Stimulated activated CD8-positive, alpha-beta memory T cell treated with anti-CD3 and anti-CD28 coated beads, Interleukin-2, amount 100 ng/mL, for 48 hours (primary cell): ENCODE data around the gene CD9.
"Not testable (repeated sequence)": the region's sequence is repeated elsewhere in the genome, so short reads cannot be mapped to it uniquely, and the experiment has no call there.

ENCODE experiments used
- DNase-seq, 2 donors: peaks; one replicate each; pipeline ENCODE4 v3.0.0-alpha.2; 2020; ENCODE audit warnings: low read depth in 2 of 2

The CD9 gene

GRCh38 chr12:6200256-6201212 lies at the start of gene CD9:
TSS of gene CD9 (plus strand) at chr12:6200400. CDS start at chr12:6200500, 100 bp downstream.
- DNase-seq = peak in 1 of 2 donors; percentile 31

DNA sequence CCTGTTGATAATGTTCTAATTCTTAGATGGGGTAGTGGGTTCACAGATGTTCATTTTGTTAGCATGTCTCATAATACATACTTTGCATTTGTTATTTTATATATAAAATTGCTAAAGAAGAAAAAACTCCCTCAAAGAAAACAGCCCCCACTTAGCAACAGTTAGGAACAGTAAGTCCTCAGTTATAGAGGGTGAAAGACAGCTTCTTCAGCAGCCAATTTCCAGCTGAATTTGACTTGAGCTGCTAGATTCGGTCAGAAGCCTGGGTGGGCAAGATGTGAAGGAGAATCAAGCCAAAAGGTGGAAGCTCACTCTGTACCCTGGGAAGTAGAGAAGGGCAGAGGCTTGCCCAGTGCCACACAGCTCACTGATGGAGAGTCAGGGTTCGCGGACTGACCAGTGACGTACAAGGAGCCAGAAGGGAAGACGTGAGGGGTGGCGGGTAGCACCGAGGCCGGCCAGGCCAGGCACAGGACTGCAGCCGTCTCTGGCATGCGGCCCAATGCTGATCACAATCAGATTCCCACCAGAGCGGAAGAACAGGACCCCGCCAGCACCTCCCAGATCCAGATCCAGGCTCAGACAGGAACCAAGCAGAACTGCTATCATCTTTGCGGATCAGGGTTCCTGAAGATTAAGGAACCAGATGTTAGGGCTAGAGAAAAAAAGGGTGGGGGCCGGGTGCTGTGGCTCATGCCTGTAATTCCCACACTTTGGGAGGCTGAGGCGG lies 45.3 kb upstream of the CD9 start:
- DNase-seq = no peak

DNA sequence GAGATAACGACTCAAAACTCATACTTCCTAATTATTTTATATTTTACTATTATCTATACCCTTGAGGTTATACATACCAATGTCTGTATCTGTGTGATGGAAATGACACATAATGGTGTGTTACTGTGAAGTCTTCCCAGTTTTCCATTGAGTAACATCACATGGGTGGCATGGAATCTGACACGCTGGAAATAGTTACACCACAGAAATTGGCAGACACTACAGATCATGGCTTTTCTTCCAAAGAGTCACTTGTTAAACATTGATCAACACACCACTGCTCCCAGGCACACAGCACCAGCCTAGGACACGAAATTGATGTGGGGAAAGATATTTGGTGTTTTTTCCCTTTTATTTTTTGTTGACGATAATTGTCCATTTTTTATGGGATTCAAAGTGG lies 42.7 kb upstream of the CD9 start:
- DNase-seq = no peak

DNA sequence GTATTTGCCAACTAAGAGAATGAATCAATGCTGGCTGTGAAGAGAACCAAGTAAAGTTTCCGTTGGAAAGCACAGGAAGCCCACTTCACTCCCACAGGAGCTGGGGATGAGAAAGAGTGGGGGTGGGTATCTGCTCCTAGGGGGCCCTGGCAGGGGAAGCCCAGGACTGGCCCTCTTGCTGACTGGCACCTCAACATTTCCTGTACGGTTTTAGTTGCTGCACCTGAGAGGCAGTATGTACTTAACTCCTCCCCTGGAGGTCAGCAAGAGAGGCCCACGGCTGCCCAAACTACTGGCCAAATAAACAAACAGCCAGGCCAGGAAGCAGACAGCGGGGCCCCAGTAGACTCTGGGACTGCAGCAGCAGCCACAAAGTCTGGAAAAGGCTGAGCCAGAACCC lies 41.9 kb upstream of the CD9 start:
- no peak for DNase-seq

- DNase-seq = no peak
Observed at GRCh38 chr12:6158749-6159148, 41.5 kb upstream of the CD9 start.

- DNase-seq = not testable (repeated sequence)
Observed at GRCh38 chr12:6159166-6160011, 40.8 kb upstream of the CD9 start.

DNA sequence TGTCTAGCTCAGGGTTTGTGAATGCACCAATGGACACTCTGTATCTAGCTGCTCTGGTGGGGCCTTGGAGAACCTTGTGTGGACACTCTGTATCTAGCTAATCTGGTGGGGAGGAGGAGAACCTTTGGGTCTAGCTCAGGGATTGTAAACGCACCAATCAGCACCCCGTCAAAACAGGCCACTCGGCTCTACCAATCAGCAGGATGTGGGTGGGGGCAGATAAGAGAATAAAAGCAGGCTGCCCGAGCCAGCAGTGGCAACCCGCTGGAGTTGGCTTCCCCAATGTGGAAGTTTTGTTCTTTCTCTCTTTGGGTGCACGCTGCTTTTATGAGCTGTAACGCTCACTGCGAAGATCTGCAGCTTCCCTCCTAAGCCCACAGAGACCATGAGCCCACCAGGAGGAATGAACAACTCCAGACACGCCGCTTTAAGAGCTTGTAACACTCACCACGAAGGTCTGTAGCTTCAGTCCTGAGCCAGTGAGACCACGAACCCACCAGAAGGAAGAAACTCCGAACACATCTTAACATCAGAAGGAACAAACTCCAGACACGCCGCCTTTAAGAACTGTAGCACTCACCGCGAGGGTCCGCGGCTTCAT lies 40.1 kb upstream of the CD9 start:
- not testable (repeated sequence) for DNase-seq

DNA sequence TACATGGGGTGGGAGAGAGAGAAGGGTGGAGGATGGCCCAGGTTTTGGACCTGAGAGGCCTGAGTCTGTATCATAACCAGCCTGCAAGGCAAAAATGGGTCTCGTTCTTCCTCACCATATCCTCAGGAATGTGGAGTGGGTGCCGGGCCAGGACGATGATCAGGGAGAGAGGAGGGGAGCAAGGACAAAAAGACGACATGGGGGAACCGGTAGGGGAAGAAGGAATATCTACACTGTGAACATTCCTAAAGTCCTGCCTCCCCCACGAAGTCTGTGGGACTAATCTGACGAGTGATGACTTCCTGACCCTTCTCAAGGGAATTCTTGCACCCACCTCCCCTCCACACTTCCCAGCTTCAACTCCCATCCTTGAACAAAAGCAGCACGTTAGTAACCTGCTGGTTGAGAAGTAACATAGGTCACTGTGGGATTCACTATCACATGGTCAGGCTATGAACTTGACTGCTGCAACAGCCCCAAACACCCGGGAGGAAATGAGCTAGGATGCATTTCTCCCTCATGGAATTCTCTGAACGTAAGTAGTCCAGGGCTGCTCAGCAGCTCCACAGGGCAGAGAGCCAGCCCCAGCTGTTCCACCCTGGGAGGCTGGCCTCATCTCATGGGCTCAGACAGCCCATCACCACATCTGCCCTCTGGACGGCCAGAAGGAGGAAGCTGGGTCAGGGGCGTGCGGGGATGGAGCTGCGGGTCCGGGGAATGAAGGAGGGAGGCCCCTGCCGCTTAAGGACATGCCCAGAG lies 38.9 kb upstream of the CD9 start:
- DNase-seq = no peak

DNA sequence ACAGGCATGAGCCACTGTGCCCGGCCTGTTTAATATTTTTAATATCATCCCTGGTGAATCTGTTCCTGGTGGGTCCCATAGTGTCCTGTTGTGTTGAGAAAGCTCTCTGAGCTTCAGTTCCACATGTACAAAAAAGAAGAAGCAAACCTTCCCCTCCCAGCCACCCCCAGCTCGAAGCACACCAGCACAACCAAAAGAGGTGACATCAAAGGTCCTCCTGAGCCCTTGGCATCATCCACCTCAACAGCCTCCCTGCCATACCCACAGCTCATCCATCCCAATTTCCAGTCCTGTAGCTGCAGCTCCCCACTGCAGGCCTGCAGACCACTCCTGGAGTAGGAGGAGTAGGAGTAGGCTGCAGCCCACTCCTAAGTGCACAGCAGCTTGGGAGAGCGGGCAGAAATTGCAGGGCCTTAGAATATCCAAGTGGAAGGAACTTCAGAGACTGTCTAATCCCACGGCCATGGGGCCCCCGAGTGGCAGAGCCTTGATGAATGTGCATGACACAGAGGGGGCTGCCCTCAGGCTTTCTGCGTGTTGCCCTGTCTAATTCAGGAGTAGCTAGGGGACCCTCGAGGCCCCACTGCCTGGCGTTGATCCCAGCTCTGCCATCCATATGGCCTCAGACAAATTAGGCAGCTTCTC lies 36.7 kb upstream of the CD9 start:
- no peak for DNase-seq

GRCh38 chr12:6165395-6165794 lies 34.8 kb upstream of the CD9 start:
- no peak for DNase-seq

DNA sequence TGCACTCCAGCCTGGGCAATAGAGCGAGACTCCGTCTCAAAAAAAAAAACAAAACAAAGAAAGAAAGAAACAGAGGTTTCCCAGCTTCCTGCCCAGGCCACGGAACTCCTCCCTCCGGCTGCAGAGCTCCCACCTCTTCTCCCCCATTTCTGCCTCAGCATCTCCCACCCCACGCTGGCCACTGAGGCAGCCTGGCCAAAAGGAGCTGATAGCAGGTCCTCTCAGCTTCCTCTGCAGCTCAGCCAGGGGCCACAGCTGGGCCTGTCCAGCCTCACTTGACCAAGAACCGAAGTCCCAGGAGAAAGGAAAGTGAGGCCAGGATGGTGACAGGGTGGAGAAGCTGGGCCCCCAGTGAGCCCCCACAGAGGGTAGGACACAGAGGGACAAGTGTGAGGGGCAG lies 33.4 kb upstream of the CD9 start:
- no peak for DNase-seq

DNA sequence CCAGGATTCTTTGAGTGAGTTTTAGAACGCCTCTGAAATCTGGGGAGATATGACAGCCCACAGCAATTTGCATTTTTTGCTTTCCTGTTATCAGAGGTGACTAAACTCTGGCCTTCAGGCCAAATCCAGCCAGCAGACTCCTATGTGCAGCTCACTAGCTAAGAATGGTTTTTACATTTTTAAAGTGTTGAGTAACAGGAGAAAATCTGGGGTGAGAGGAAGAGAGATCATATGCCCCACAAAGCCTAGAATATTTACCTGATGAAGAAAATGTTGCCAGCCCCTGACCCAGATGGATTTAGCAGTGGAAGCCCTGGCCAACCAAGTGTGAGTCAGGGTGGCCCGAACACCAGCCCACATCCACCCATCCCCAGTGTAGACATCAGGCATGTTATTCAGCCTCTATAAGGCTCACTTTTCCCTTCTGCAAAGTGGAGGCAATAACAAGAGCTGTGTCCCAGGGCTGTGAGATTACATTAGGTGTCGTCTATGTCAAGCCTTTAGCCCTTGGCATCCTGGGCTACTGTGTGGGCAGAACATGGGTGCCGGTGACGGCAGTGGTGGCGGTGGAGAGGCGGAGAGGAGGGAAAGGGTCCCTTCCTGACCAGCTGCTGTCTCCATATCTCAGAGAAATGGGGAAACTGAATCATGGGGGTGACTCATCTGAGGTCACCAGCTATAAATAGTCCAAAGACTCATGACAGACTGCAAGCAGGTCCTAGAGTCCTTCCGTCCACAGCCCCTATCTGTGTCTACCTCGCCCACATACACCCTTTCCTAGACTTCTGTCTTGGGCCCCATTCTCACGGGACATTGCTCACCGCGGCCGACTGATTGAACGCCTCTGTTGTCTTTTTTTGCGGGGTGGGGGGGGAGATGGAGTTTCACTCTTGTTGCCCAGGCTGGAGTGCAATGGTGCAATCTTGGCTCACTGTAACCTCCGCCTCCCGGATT lies 32.6 kb upstream of the CD9 start:
- DNase-seq = peak; percentile 56 to 66

DNA sequence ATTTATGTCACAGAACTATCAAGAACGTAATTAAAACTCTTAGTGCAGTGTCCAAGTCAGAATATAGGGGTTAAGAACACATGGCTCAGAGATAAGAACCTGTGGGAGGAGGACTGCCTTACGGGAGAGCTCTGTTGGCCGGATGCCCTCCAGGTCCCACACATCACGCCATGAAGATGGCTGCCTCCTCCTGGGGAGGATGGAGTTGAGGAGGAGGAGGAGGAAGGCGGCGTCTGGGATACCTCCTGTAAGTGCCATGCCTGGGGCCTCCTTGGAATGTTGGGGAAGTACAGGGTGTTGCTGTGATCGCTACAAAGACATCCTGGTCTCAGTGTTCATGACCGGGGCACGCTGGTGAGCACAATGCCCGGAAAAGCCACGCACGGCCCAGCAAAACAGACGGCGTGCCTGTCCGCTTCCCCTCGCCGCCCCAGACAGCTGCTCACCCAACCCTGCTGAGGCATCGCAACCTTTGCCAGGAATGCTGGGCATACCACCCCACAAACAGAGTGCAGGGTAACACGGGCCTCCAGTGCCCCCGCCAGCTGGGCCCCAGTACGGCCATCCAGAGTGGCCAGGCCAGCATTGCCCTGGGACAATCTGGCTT lies 28.7 kb upstream of the CD9 start:
- no peak for DNase-seq

DNA sequence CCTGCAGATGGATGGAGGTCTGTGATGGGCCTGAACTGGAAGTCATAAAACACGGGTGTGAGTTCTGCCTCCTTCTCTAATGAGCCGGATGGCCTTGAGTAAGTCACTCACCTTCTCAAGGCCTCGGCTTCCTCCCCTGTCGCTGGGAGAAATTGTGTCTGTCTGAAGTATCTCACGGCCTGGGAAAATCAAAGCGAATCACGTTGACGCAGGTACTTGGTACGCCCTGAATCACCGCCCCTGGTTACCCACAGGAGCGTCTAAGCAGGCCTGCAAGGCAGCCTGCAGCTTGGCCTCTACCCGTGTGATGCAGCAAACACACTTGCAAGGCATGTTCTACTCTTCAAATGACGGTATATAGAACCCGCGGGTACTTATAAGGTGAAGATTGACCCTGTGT lies 28.1 kb upstream of the CD9 start:
- no peak for DNase-seq

- DNase-seq = no peak
Observed at GRCh38 chr12:6172862-6173261, 27.3 kb upstream of the CD9 start.

DNA sequence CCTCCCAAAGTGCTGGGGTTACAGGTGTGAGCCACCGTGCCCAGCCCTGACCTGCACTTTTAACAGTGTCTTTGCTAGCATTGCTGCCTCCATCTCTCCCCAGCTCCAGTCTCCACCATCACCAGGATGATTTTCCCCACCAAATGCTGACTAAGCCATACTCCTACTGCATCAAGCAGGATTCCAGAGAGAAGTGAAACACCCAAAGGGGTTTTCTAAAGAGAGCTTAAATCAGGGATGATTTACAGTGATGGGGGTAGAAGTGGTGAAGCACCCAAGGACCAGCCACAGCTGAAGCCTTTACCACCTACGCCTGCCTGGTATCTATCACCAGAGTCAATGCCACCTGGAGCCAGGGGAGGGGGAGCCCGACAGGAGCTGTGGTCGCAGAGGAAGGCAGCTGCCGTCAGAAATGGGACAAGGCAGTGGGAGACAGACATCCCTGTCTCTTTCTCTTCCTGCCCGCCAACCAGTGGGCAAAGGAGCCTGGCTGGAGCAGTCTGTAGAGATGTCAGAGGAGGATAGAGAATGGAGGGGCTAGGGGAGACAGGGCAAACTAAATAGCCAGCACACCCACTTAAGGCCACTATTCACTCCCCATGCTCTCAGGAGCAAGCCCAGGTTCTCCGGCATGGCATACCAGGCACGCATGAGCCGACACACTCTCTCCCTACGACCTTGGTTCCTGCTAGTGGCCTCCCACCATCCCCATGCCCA lies 22.4 kb upstream of the CD9 start:
- DNase-seq = no peak

DNA sequence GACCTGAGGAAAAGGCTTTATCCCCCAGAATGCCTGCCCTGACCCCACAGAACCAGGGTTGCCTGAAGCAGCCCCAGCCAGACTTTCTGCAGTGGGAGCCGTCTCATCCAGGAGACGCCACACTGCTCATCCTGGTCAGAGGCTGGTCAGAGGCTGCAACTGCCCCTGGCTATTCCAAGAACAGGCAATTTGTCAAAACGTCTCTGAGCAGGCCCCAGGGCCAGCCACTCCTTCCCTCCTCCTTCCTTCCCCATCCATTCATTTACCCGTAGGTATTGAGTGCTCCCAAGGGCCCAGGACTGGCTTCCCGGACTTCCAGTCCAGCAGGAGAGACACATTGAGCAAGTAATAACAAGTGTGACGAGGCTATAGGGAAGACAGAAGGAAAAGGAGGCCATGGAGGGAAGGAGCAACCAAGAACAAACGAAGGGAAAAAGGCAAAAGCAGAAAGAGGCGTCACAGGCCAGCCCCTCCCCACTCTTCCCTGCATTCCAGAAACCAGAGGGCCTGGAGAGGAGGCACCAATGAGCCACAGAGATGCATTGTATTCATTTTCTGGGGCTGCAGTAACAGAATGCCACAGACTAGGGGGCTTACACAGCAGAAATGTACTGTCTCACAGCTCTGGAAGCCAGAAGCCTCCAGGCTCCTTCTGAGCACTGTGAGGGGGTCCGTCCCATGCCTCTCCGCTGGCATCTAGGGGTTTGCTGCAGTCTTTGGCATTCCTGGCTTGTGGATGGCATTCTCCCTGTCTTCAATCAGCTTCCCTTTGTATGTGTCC lies 21.0 kb upstream of the CD9 start:
- DNase-seq = no peak
